Mesothelial cell of epicardium (in vitro differentiated cells): ENCODE measurements around the gene PIK3CG. TPM values are rescaled to one million over a fixed set of nuclear protein-coding genes. Genes with fewer than 3 reads are reported as not detected.
"Not testable (repeated sequence)": the region's sequence is repeated elsewhere in the genome, so short reads cannot be mapped to it uniquely, and the experiment has no call there.

ENCODE experiments used
- DNase-seq, 2 experiments: peaks; one replicate each; pipeline ENCODE4 v3.0.0; 2021; ENCODE audit warnings: low spot score in 2 of 2; ENCODE audit not compliant: unreplicated experiment in 2 of 2
- H3K27ac Mint-ChIP-seq: 2 replicates; pipeline ENCODE4 v1.8.0; 2021; ENCODE audit warnings: mixed read lengths
- H3K27me3 Mint-ChIP-seq: 2 replicates; pipeline ENCODE4 v1.8.0; 2021; ENCODE audit warnings: low read depth, mixed read lengths
- H3K36me3 Mint-ChIP-seq: 2 replicates; pipeline ENCODE4 v1.8.0; 2021; ENCODE audit warnings: mixed read lengths
- H3K4me1 Mint-ChIP-seq: 2 replicates; pipeline ENCODE4 v1.8.0; 2021; ENCODE audit warnings: mixed read lengths
- H3K4me3 Mint-ChIP-seq: 2 replicates; pipeline ENCODE4 v1.8.0; 2021; ENCODE audit warnings: mild to moderate bottlenecking, moderate library complexity, mixed read lengths
- H3K9me3 Mint-ChIP-seq: 2 replicates; pipeline ENCODE4 v1.8.0; 2021; ENCODE audit warnings: mixed read lengths
- total RNA-seq: library from RNA; stranded (reverse); gene quantifications from 3 replicates; pipeline ENCODE4 v1.2.1, GENCODE V29; 2021
- TF ChIP-seq, protein P1 (sequence below): fragments of 200-600 bp; sonication (generic); IDR thresholded peaks from one replicate; pipeline ENCODE4 v1.5.0; 2021; ENCODE audit warnings: antibody characterized with exemption; ENCODE audit not compliant: unreplicated experiment

Gene PIK3CG
- total RNA-seq, 1 donor from 2014 or later = 0.09 TPM

DNA sequence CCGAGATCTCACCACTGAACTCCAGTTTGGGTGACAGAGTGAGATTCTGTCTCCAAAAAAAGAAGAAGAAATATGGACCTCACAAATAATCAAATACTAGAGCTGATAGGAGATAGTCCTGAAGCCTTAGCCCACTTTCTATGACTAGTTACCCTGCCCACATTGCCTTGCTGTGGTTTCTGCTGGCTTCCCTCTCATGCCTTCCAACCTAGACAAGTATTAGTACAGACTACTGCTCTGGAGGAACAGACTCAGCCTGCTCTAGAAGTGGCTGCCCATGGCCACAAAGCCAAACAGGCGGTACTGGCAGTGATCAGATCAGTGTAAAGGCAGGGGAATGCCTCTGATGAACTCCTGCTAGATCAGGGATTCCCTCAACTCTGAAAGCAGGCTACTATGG lies 89.8 kb downstream of the PIK3CG start:
- H3K27ac Mint-ChIP-seq = no peak overlapping the region
- DNase-seq = no peak
- peaks cover 20% of the 10 kb centered on the region for H3K4me1 Mint-ChIP-seq
- no peak overlapping the region for H3K4me3 Mint-ChIP-seq
- TF ChIP-seq, protein P1, sequence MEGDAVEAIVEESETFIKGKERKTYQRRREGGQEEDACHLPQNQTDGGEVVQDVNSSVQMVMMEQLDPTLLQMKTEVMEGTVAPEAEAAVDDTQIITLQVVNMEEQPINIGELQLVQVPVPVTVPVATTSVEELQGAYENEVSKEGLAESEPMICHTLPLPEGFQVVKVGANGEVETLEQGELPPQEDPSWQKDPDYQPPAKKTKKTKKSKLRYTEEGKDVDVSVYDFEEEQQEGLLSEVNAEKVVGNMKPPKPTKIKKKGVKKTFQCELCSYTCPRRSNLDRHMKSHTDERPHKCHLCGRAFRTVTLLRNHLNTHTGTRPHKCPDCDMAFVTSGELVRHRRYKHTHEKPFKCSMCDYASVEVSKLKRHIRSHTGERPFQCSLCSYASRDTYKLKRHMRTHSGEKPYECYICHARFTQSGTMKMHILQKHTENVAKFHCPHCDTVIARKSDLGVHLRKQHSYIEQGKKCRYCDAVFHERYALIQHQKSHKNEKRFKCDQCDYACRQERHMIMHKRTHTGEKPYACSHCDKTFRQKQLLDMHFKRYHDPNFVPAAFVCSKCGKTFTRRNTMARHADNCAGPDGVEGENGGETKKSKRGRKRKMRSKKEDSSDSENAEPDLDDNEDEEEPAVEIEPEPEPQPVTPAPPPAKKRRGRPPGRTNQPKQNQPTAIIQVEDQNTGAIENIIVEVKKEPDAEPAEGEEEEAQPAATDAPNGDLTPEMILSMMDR = no peak
- no peaks in the 10 kb centered on the region for H3K9me3 Mint-ChIP-seq
- H3K27me3 Mint-ChIP-seq = no peaks in the 10 kb centered on the region
- no peaks in the 10 kb centered on the region for H3K36me3 Mint-ChIP-seq

DNA sequence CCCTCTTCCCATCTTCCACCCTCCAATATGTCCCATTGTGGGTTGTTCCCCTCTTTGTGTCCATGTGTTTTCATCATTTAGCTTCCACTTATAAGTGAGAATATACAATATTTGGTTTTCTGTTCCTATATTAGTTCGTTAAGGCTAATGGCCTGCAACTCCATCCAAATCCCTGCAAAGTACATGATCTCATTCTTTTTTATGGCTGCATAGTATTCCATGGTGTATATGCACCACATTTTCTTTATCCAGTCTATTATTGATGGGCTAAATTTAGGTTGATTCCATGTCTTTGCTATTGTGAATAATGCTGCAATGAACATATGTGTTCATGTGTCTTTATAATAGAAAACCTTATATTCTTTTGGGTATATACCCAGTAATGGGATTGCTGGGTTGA lies 90.8 kb downstream of the PIK3CG start:
- H3K27me3 Mint-ChIP-seq, DNase-seq, H3K9me3 Mint-ChIP-seq, H3K27ac Mint-ChIP-seq, H3K4me3 Mint-ChIP-seq, H3K36me3 Mint-ChIP-seq: not testable (repeated sequence)
- H3K4me1 Mint-ChIP-seq = peaks cover 20% of the 10 kb centered on the region

Other genes with a start within 250 kb of the PIK3CG start
- gene CCDC71L, start 204.1 kb upstream of the PIK3CG start, total RNA-seq = 21.9 to 23.3 TPM (median 22.5 TPM) in 3 replicates
- gene PRKAR2B, start 179.4 kb downstream of the PIK3CG start, total RNA-seq = 7.8 to 8.3 TPM (median 7.8 TPM) in 3 replicates